ENCODE results near the gene VPS29.
A peak's percentile ranks its signal among the peaks of the same experiment; 100 is the strongest.
"Not testable (repeated sequence)": the region's sequence is repeated elsewhere in the genome, so short reads cannot be mapped to it uniquely, and the experiment has no call there.

The VPS29 gene

GRCh38 chr12:110520876-110521712, 19.2 kb upstream of the VPS29 start:
- DNase-seq: not testable (repeated sequence)

- not testable (repeated sequence) for DNase-seq
These were observed 16.1 kb upstream of the VPS29 start for GRCh38 chr12:110518014-110518413.

GRCh38 chr12:110516995-110517394, 15.1 kb upstream of the VPS29 start:
- DNase-seq: no peak

- DNase-seq: no peak
These were observed 12.5 kb upstream of the VPS29 start for GRCh38 chr12:110514363-110514762.

- DNase-seq: no peak
These were observed 11.9 kb upstream of the VPS29 start for GRCh38 chr12:110513842-110514241.

- DNase-seq: no peak
These were observed 6.2 kb upstream of the VPS29 start for GRCh38 chr12:110508071-110508586.

- no peak for DNase-seq
These were observed 3.4 kb upstream of the VPS29 start for GRCh38 chr12:110505332-110505731.

DNA sequence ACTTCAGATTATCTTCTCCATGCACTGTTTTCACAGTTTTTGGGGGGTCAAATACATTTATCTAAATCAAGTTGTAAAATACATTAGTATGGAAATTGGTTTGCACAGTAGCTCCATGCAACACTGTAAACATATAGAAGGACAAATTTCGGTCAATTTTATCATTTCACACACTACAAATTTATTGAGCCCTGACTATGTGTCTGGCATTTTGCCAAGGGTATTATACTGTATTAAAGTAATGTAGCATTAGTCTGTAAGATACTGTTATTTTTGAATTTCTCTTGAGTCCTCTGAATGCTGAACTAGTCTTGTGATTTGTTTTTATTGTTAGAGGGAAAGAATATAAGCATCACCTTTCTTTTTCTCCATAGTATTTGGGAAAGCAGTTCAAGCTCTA, 1.5 kb upstream of the VPS29 start:
- no peak for DNase-seq

DNA sequence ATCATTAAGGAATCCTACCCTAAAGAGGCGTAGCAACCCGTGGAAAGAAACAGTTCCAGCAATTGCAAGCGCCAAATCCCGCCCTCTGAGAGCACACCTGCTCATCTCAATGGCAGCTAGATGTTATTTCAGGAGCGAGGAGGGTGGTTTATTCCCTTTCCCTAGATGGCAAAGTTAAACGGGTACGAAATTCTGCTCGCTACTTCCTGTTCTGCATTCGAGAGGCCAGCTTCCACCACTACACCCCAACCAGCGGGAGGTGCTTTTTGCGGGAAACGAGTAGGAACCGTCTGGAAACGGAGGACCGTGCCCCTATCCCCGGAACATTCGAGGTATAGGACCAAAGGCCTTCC, 536 bp downstream of the VPS29 start:
- DNase-seq: no peak

DNA sequence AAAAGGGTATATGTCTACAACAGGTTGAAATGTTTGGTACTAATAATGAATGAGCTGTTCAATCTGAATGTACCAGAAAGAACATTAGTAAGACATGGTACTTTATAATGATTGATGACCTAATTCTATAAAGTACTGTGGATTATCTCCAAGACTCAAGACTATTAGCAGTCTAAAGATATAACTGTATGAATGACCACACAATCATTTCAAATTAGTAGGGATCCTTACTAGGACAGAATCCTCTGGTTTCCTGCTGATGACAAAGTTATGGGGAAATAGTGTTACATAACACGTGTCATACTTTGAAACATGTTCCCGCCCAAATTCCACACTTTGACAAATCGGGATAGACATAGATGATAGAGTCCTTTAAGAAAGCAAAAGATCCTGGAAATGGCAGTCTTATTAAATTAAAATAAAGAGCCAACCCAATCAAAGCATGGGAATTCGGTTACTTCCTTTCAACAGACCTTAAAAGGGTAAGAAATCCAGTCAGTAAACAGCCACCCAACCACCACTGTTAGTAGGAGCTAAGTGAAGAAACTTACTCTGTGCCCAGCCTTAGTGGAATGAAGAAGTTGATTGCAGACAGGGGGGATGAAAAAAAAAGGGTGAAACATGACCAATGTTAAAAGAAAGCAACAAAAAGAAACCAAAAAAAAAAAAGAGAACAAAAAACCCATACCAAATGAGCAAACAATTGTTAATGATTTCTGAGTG, 2.8 kb downstream of the VPS29 start:
- DNase-seq: no peak

GRCh38 chr12:110475426-110475825, 26.5 kb downstream of the VPS29 start:
- DNase-seq: no peak

DNA sequence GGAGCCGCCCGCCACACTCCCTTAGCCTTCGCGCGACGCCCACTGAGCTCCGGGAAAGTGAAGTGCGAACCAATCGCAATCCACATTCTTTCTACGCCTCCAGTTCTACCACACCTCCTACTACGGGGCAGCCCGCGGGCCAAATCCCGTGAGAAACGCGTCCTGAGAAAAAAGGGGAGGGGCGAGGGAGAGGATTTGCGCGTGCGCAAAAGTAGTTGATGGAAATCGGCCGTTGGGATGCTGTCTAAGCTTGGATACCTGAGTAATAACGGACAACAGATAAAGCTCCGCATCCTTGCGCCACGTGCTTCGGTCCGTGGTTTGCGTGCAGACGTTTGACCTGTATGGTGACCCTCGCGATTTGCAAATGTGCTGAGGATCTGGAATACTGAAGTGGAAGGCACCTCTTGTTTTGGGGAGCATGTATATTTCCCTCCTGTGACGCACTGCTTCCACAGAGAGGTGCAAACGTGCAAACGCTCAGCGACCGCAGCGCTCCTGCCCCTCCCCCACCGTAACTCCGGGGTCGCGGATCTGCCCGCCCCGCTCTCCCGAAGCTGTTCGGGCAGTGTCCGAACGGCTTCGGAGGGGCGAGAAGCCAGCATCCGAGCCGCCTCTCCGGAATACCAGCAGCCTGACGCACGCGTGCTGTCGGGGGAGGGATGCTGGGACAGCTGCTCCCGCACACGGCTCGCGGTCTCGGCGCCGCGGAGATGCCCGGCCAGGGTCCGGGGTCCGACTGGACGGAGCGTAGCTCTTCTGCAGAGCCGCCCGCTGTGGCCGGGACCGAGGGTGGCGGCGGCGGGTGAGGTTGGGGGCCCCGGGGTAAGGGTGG, 33.5 kb downstream of the VPS29 start, which contains the start of the genes FAM216A and GPN3:
Gene FAM216A (plus strand): TSS at position 632 of the 835 bp plus-strand sequence. CDS start 31 bp downstream, at position 663.
Gene GPN3 (minus strand): TSS at position 44 of the 835 bp plus-strand sequence. CDS start 54 bp downstream, outside the sequence.
- DNase-seq: peak; percentile 95

DNA sequence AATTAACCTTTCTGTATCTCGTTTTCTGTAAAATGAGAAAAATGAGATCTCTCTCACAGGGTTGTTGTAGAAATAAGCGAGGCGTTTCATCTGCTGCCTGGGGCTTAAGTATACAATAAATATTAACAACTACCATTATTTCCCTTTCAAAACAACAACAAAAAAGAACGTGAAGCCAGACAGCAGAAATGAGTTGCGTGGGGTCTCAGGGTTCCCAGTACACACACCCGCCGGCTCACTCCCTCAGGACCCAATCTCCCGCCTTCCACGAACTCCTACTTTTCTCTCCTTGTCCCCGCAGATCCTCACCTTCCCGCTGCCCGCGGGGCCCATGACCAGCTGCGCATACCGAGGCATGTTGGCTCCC, 34.1 kb downstream of the VPS29 start:
- no peak for DNase-seq

DNA sequence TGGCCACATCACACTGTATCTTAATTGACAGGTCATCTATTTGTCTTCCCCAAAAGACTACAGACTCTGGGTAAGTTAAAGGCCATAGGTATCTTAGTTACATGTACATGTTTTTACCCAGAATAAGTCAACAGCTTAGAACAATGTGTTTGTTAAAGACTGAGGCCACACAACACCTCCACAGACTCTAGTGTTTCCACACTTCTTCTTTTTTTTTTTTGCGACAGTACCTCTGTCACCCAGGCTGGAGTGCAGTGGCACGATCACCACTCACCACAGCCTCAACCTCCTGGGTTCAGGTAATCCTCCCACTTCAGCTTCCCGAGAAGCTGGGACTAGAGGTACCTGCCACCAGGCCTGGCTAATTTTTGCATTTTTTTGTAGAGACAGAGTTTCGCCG, 35.1 kb downstream of the VPS29 start:
- no peak for DNase-seq

- DNase-seq: not testable (repeated sequence)
These were observed 36.1 kb downstream of the VPS29 start for GRCh38 chr12:110465765-110466164.

DNA sequence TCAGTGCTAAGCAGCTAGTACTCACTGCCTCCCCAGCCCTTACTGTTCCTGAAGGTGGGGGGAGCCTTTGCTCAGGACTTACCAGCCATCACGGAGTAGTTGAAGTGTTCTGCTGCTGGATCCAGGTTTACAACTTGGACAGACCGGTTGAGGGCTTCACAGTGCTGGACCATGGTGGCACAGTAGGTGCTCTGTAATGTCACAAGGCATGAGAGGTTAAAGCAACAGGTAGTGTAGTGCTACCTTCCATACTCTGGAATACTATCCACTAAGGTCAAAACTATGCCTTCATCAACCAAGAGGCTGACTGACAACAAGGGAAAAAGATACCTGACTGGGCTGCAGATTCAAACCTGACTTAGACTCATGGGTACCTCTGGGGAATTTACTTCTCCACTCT, 36.9 kb downstream of the VPS29 start:
- DNase-seq: no peak

- not testable (repeated sequence) for DNase-seq
These were observed 40.7 kb downstream of the VPS29 start for GRCh38 chr12:110461189-110461588.

DNA sequence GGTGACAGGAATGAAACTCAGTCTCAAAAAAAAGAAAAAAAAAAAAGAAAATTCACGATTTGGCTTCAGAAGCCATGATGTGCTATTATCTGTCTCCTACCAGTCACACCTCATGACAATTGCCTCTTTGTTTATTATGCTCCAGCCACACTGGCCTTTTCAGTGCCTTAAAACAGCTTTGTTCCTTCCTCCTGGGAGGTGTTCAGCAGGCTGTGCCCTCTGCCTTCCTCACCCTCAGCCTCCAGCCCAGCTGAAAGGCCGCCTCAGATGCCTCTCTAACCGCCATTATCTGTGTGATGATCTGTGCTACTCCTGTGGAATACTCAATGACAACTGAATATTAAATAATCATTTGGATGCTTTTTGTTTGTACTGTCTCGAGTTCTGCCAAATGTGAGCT, 43.2 kb downstream of the VPS29 start:
- DNase-seq: no peak

- no peak for DNase-seq
These were observed 48.2 kb downstream of the VPS29 start for GRCh38 chr12:110453569-110454296.

GRCh38 chr12:110451263-110451662, 50.6 kb downstream of the VPS29 start:
- DNase-seq: no peak

GRCh38 chr12:110449799-110450497, 52.0 kb downstream of the VPS29 start, which contains the start of gene ARPC3:
Gene ARPC3 (minus strand): TSS chr12:110450337. CDS start chr12:110450260, 77 bp downstream.
- DNase-seq: peak; percentile 78
